HG03439 (cell line): ENCODE results near the gene CROCC.

Experiments used
- ATAC-seq: cut with Tn5 transposase; IDR thresholded peaks from one replicate; pipeline ENCODE4 v1.9.1; 2021; ENCODE audit warnings: mild to moderate bottlenecking, moderate library complexity; ENCODE audit not compliant: unreplicated experiment

CROCC gene

GRCh38 chr1:16966282-16966681, 44.6 kb downstream of the CROCC start:
- ATAC-seq: no peak

GRCh38 chr1:16967095-16967575, 45.4 kb downstream of the CROCC start:
- no peak for ATAC-seq

GRCh38 chr1:16967962-16968361, 46.2 kb downstream of the CROCC start:
- no peak for ATAC-seq

- no peak for ATAC-seq
These were observed 46.6 kb downstream of the CROCC start for GRCh38 chr1:16968372-16968771.

GRCh38 chr1:16969057-16969611, 47.4 kb downstream of the CROCC start:
- no peak for ATAC-seq

GRCh38 chr1:16969651-16970050, 47.9 kb downstream of the CROCC start:
- no peak for ATAC-seq

GRCh38 chr1:16970132-16970910, 48.6 kb downstream of the CROCC start:
- ATAC-seq: no peak

GRCh38 chr1:16971341-16972188, 49.8 kb downstream of the CROCC start:
- ATAC-seq: no peak

- no peak for ATAC-seq
These were observed 50.6 kb downstream of the CROCC start for GRCh38 chr1:16972189-16972895.

GRCh38 chr1:16973215-16973614, 51.5 kb downstream of the CROCC start:
- no peak for ATAC-seq

- ATAC-seq: no peak
These were observed 53.5 kb downstream of the CROCC start for GRCh38 chr1:16975211-16975610.

GRCh38 chr1:16975838-16976237, 54.1 kb downstream of the CROCC start:
- no peak for ATAC-seq

GRCh38 chr1:16976966-16977365, 55.2 kb downstream of the CROCC start:
- no peak for ATAC-seq

- no peak for ATAC-seq
These were observed 55.6 kb downstream of the CROCC start for GRCh38 chr1:16977377-16977776.

- ATAC-seq: no peak
These were observed 56.4 kb downstream of the CROCC start for GRCh38 chr1:16978139-16978538.

GRCh38 chr1:16978567-16979474, 57.1 kb downstream of the CROCC start:
- ATAC-seq: no peak

GRCh38 chr1:16979475-16980327, 58.0 kb downstream of the CROCC start:
- no peak for ATAC-seq

GRCh38 chr1:16980473-16981268, 58.9 kb downstream of the CROCC start, which contains the start of gene MFAP2:
Gene MFAP2, minus strand, starts transcription at chr1:16980620. Its CDS starts 2,347 bp downstream, at chr1:16978273.
- no peak for ATAC-seq
